Adrenal gland (tissue), 12 donors: ENCODE data around the gene QSER1. TPM values are rescaled to one million over a fixed set of nuclear protein-coding genes. Genes with fewer than 3 reads are reported as not detected.

Experiments used
- DNase-seq, 7 donors: peaks; one replicate each; pipeline ENCODE4 v3.0.0-alpha.2; 2019 to 2020
- H3K27ac ChIP-seq, 5 donors: fragments of 200-600 bp; sonication (generic) in 4 of 5; 1 replicate in 3 of 5; 2 replicates in 2 of 5; pipeline versions ENCODE4 v1.5.1 to v1.8.0; 2016 to 2020; ENCODE audit warnings: mild to moderate bottlenecking in 1 of 5
- H3K27me3 ChIP-seq: fragments of 200-600 bp; 2 replicates; pipeline ENCODE4 v1.8.0; 2021
- H3K36me3 ChIP-seq, 2 donors: fragments of 200-600 bp; replicated peaks in 1 of 2; 1 replicate in 1 of 2; 2 replicates in 1 of 2; pipeline versions ENCODE4 v1.5.1 to v1.8.0; 2018 to 2022
- H3K4me1 ChIP-seq, 2 donors: fragments of 200-600 bp; replicated peaks in 1 of 2; 1 replicate in 1 of 2; 2 replicates in 1 of 2; pipeline versions ENCODE4 v1.5.1 to v1.8.0; 2018 to 2021
- H3K4me3 ChIP-seq, 4 donors: fragments of 200-600 bp; sonication (generic) in 3 of 4; one replicate each; pipeline ENCODE4 v1.5.1; 2016 to 2018
- H3K9me3 ChIP-seq, 3 donors: fragments of 200-600 bp; sonication (generic) in 1 of 3; replicated peaks in 1 of 3; 1 replicate in 2 of 3; 2 replicates in 1 of 3; pipeline versions ENCODE4 v1.5.1 to v1.8.0; 2016 to 2021
- CTCF ChIP-seq, 6 experiments: fragments of 450-650 bp in 4 of 6; fragments of 200-600 bp in 2 of 6; sonication (generic) in 1 of 6; IDR thresholded peaks; 1 replicate in 5 of 6; 2 replicates in 1 of 6; pipeline versions ENCODE4 v1.5.1 to v1.8.0; 2016 to 2021; ENCODE audit warnings: antibody characterized with exemption in 6 of 6, mild to moderate bottlenecking in 2 of 6, moderate library complexity in 1 of 6
- POLR2A ChIP-seq, 2 donors: fragments of 450-650 bp; IDR thresholded peaks; one replicate each; pipeline ENCODE4 v1.6.1; 2017; ENCODE audit warnings: antibody characterized with exemption in 2 of 2, mild to moderate bottlenecking in 2 of 2, moderate library complexity in 1 of 2
- WGBS, 4 donors: extraction: QIAGEN DNeasy Blood & Tissue Kit in 2 of 4; methylation state at CpG; one replicate each; pipeline versions ENCODE4 v1.1.5 to v1.1.7; 2013 to 2017; 5-methylcytosine and 5-hydroxymethylcytosine counted together
- intact Hi-C, 2 donors: fragments of 100-400 bp; cut with DNase I; formaldehyde crosslinking; loops; one replicate each; pipeline versions ENCODE4 v1.14.1 to v1.15.0; 2022 to 2023
- polyA plus RNA-seq, 3 donors: library from polyadenylated mRNA; stranded (reverse); fragments of 200-250 nt in 2 of 3; fragments of 350-450 nt in 1 of 3; fragmentation: Illumina TruSeq in 1 of 3; extraction: RNeasy Lipid Tissue Mini Kit (QIAGEN cat#74804) in 1 of 3; gene quantifications; one replicate each; pipeline ENCODE4 v1.2.3, GENCODE V29; 2013 to 2014
- total RNA-seq, 9 donors: library from RNA; depleted of rRNA in 4 of 9; stranded (reverse); fragments of >200 nt in 4 of 9; fragments of 120-200 nt in 1 of 9; fragmentation: NEBNext Ultra II Directional in 1 of 9; extraction: Animal tissue kit (Norgen Biotek cat#: 25700) in 1 of 9; gene quantifications; one replicate each; pipeline versions ENCODE4 v1.1.0 to v1.2.4, GENCODE V29; 2013 to 2023
- donor health status: healthy with polysubstance abuse.
- donor health status: Bipolar disorder and iron deficiency.
- donor health status: DM: yes; HTN: yes; CAD: no.
- donor health status: DM: no; HTN: no; CAD: no.
- donor health status: DM: no; HTN: no; CAD: no.
- donor health status: DM: yes; HTN: yes; CAD: no.

Gene QSER1
- total and polyA plus RNA-seq, 12 donors: 2.4 to 27.2 (median 18.9) TPM

- DNase-seq: peak; percentile 34 to 63 (median 46)
- H3K27ac ChIP-seq: peak overlapping the region in 4 of 5 donors; percentile 74 to 94 (median 90)
- no peaks in the 10 kb centered on the region for H3K9me3 ChIP-seq
- peak overlapping the region; percentile 65 to 96 (median 93) for H3K4me3 ChIP-seq
- 0 to 1% (median 0%) methylated on average over 28 to 66 of the region's 66 CpGs for WGBS, 4 donors
- intact Hi-C loops: loop anchor here in 1 of 2 donors (10.0 kb wide), 1 partner anchor 61 kb away; no protein-coding TSS in a partner anchor
- no peaks in the 10 kb centered on the region for H3K36me3 ChIP-seq
- TF ChIP-seq POLR2A (IDR thresholded peaks at IDR 0.05): no peak
- peak in 5 of 6 experiments; percentile 19 to 34 (median 32) for TF ChIP-seq CTCF (IDR thresholded peaks at IDR 0.05)
- no peaks in the 10 kb centered on the region for H3K27me3 ChIP-seq
- peaks cover 12 to 21% of the 10 kb centered on the region in 2 donors for H3K4me1 ChIP-seq
Observed at GRCh38 chr11:32893343-32894148, 935 bp downstream of the QSER1 start.

GRCh38 chr11:32894149-32894827 is 1.7 kb downstream of the QSER1 start:
- intact Hi-C loops: loop anchor here in 1 of 2 donors (10.0 kb wide), 1 partner anchor 61 kb away; no protein-coding TSS in a partner anchor
- Histone ChIP-seq H3K27ac (peak overlapping the region in 4 of 5 donors; percentile 74 to 94 (median 90)), H3K36me3 (no peaks in the 10 kb centered on the region), H3K27me3 (no peaks in the 10 kb centered on the region), H3K9me3 (no peaks in the 10 kb centered on the region), H3K4me3 (peak overlapping the region in 3 of 4 donors; percentile 65 to 96 (median 95)), H3K4me1 (peaks cover 12 to 21% of the 10 kb centered on the region in 2 donors)
- DNase-seq: peak; percentile 17 to 66 (median 26)
- peak in 1 of 2 donors; percentile 49 for TF ChIP-seq POLR2A (IDR thresholded peaks at IDR 0.05)
- TF ChIP-seq CTCF (IDR thresholded peaks at IDR 0.05): no peak
- 5 to 10% (median 8%) methylated on average over 14 of the region's 14 CpGs for WGBS, 4 donors

GRCh38 chr11:32894921-32895320 is 2.3 kb downstream of the QSER1 start:
- H3K4me3 ChIP-seq: no peak overlapping the region
- DNase-seq: no peak
- TF ChIP-seq CTCF (IDR thresholded peaks at IDR 0.05) (no peak), POLR2A (IDR thresholded peaks at IDR 0.05) (no peak)
- no peaks in the 10 kb centered on the region for H3K9me3 ChIP-seq
- intact Hi-C loops: loop anchor here in 1 of 2 donors (10.0 kb wide), 1 partner anchor 60 kb away; no protein-coding TSS in a partner anchor
- no peaks in the 10 kb centered on the region for H3K36me3 ChIP-seq
- peaks cover 12 to 21% of the 10 kb centered on the region in 2 donors for H3K4me1 ChIP-seq
- H3K27me3 ChIP-seq: no peaks in the 10 kb centered on the region
- 76 to 85% (median 83%) methylated on average over 3 of the region's 3 CpGs for WGBS, 4 donors
- H3K27ac ChIP-seq: no peak overlapping the region

- H3K27me3 ChIP-seq: no peaks in the 10 kb centered on the region
- no peak overlapping the region for H3K4me3 ChIP-seq
- 51 to 75% (median 64%) methylated on average over 1 of the region's 1 CpG for WGBS, 4 donors
Observed at GRCh38 chr11:32895471-32895870, 2.9 kb downstream of the QSER1 start.

More at GRCh38 chr11:32895471-32895870, 2.9 kb downstream of the QSER1 start:
- Histone ChIP-seq H3K9me3 (no peaks in the 10 kb centered on the region), H3K4me1 (peaks cover 12 to 21% of the 10 kb centered on the region in 2 donors), H3K36me3 (no peaks in the 10 kb centered on the region), H3K27ac (no peak overlapping the region)
- intact Hi-C loops: loop anchor here in 1 of 2 donors (10.0 kb wide), 1 partner anchor 59 kb away; no protein-coding TSS in a partner anchor
- TF ChIP-seq POLR2A (IDR thresholded peaks at IDR 0.05) (no peak), CTCF (IDR thresholded peaks at IDR 0.05) (no peak)
- DNase-seq: no peak
